DND-41 (cell line): ENCODE data around the gene FNDC3B.
"Not testable (repeated sequence)": the region's sequence is repeated elsewhere in the genome, so short reads cannot be mapped to it uniquely, and the experiment has no call there.

Experiments
- EZH2 ChIP-seq: IDR thresholded peaks from 3 replicates; pipeline ENCODE4 v1.6.1; 2012; ENCODE audit warnings: borderline replicate concordance, low read depth, mild to moderate bottlenecking, moderate library complexity, low read length, inconsistent platforms; ENCODE audit not compliant: severe bottlenecking
- TF ChIP-seq, protein P1 (sequence below): IDR thresholded peaks from 2 replicates; pipeline ENCODE4 v1.5.1; 2012; ENCODE audit warnings: borderline replicate concordance, low read length, moderate library complexity, mild to moderate bottlenecking; ENCODE audit not compliant: poor library complexity, severe bottlenecking; ENCODE audit errors: extremely low read depth

DNA sequence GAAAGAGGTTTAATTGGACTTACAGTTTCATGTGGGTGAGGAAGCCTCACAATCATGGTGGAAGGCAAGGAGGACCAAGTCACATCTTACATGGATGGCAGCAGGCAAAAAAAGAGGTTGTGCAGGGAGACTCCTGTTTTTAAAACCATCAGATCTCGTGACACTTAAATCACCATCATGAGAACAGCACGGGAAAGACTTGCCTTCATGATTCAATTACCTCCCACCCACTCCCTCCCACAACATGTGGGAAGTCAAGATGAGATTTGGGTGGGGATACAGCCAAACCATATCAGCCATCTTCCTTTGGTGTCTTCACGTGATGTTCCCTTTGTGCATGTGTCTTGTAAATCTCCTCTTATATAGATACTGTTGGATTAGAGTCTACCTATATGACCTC, 204.0 kb downstream of the FNDC3B start:
- TF ChIP-seq EZH2: not testable (repeated sequence)
- TF ChIP-seq, protein P1, sequence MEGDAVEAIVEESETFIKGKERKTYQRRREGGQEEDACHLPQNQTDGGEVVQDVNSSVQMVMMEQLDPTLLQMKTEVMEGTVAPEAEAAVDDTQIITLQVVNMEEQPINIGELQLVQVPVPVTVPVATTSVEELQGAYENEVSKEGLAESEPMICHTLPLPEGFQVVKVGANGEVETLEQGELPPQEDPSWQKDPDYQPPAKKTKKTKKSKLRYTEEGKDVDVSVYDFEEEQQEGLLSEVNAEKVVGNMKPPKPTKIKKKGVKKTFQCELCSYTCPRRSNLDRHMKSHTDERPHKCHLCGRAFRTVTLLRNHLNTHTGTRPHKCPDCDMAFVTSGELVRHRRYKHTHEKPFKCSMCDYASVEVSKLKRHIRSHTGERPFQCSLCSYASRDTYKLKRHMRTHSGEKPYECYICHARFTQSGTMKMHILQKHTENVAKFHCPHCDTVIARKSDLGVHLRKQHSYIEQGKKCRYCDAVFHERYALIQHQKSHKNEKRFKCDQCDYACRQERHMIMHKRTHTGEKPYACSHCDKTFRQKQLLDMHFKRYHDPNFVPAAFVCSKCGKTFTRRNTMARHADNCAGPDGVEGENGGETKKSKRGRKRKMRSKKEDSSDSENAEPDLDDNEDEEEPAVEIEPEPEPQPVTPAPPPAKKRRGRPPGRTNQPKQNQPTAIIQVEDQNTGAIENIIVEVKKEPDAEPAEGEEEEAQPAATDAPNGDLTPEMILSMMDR: not testable (repeated sequence)
